ENCODE data around the gene SGSM2. TPM values are rescaled to one million over a fixed set of nuclear protein-coding genes. Genes with fewer than 3 reads are reported as not detected.
A peak's percentile ranks its signal among the peaks of the same experiment; 100 is the strongest.

Gene SGSM2
- polyA plus RNA-seq, 1 experiment: 43.6 TPM

GRCh38 chr17:2363851-2364762 is 26.8 kb downstream of the SGSM2 start:
- H3K36me3 ChIP-seq (ENCODE audit: control insufficient read depth, insufficient read depth, low read length): peaks cover 28% of the 10 kb centered on the region
- H3K4me3 ChIP-seq (ENCODE audit: low read depth, low read length): no peak overlapping the region
- TF ChIP-seq CTCF (IDR thresholded peaks at IDR 0.05; ENCODE audit: insufficient read depth, low read depth, low read length): no peak
- no peaks in the 10 kb centered on the region for H3K27me3 ChIP-seq (ENCODE audit: control insufficient read depth, insufficient read depth, low read length)
- CTCF ChIA-PET: interaction anchor here (0.8 to 2.2 kb wide), 4 partner anchors 11 to 332 kb away, joined by 3 to 10 read pairs (median 5); no protein-coding TSS in a partner anchor
- no peak for DNase-seq (ENCODE audit: low read depth)
- POLR2A ChIA-PET: no interaction called here

GRCh38 chr17:2364763-2365116 is 27.4 kb downstream of the SGSM2 start:
- Histone ChIP-seq H3K36me3 (ENCODE audit: control insufficient read depth, insufficient read depth, low read length) (peaks cover 28% of the 10 kb centered on the region), H3K4me3 (ENCODE audit: low read depth, low read length) (no peak overlapping the region), H3K27me3 (ENCODE audit: control insufficient read depth, insufficient read depth, low read length) (no peaks in the 10 kb centered on the region)
- DNase-seq (ENCODE audit: low read depth): no peak
- ChIA-PET POLR2A (no interaction called here), CTCF (interaction anchor here (1.6 to 2.2 kb wide), 3 partner anchors 12 to 51 kb away, joined by 5 to 10 read pairs (median 5); no protein-coding TSS in a partner anchor)
- TF ChIP-seq CTCF (IDR thresholded peaks at IDR 0.05; ENCODE audit: insufficient read depth, low read depth, low read length): no peak

- POLR2A ChIA-PET: no interaction called here
- H3K36me3 ChIP-seq (ENCODE audit: control insufficient read depth, insufficient read depth, low read length): peaks cover 28% of the 10 kb centered on the region
- TF ChIP-seq CTCF (IDR thresholded peaks at IDR 0.05; ENCODE audit: insufficient read depth, low read depth, low read length): no peak
- no peak overlapping the region for H3K4me3 ChIP-seq (ENCODE audit: low read depth, low read length)
- no peak for DNase-seq (ENCODE audit: low read depth)
- H3K27me3 ChIP-seq (ENCODE audit: control insufficient read depth, insufficient read depth, low read length): no peaks in the 10 kb centered on the region
- CTCF ChIA-PET: interaction anchor here (1.6 to 2.2 kb wide), 3 partner anchors 12 to 51 kb away, joined by 5 to 10 read pairs (median 5); no protein-coding TSS in a partner anchor
These were observed 27.8 kb downstream of the SGSM2 start for GRCh38 chr17:2365132-2365531.

- ChIA-PET CTCF (interaction anchor here (1.0 to 1.8 kb wide), 4 partner anchors 10 to 49 kb away, joined by 3 to 7 read pairs (median 4); no protein-coding TSS in a partner anchor), POLR2A (no interaction called here)
- no peak for DNase-seq (ENCODE audit: low read depth)
- Histone ChIP-seq H3K27me3 (ENCODE audit: control insufficient read depth, insufficient read depth, low read length) (no peaks in the 10 kb centered on the region), H3K4me3 (ENCODE audit: low read depth, low read length) (no peak overlapping the region), H3K36me3 (ENCODE audit: control insufficient read depth, insufficient read depth, low read length) (peaks cover 28% of the 10 kb centered on the region)
- TF ChIP-seq CTCF (IDR thresholded peaks at IDR 0.05; ENCODE audit: insufficient read depth, low read depth, low read length): peak; percentile 22; the same call in 1 of the 2 replicates
These were observed 29.6 kb downstream of the SGSM2 start for GRCh38 chr17:2366747-2367494.

GRCh38 chr17:2368359-2368758 is 31.1 kb downstream of the SGSM2 start:
- POLR2A ChIA-PET: no interaction called here
- CTCF ChIA-PET: interaction anchor here (1.3 to 4.0 kb wide), 5 partner anchors 8 to 48 kb away, joined by 3 to 22 read pairs (median 10); no protein-coding TSS in a partner anchor
- peaks cover 27% of the 10 kb centered on the region for H3K36me3 ChIP-seq (ENCODE audit: control insufficient read depth, insufficient read depth, low read length)
- no peaks in the 10 kb centered on the region for H3K27me3 ChIP-seq (ENCODE audit: control insufficient read depth, insufficient read depth, low read length)
- H3K4me3 ChIP-seq (ENCODE audit: low read depth, low read length): no peak overlapping the region
- no peak for TF ChIP-seq CTCF (IDR thresholded peaks at IDR 0.05; ENCODE audit: insufficient read depth, low read depth, low read length)
- DNase-seq (ENCODE audit: low read depth): no peak

All from BJ (cell line).